ENCODE data around the gene CCDC154. TPM values are rescaled to one million over a fixed set of nuclear protein-coding genes. Genes with fewer than 3 reads are reported as not detected.

The CCDC154 gene
- total and polyA plus RNA-seq, 9 of the 15 experiments (the other 6 are each of a cell fraction or from before 2014, with no cell fraction given), result 0.15 to 1.4 (median 0.20) TPM; not detected in 5

DNA sequence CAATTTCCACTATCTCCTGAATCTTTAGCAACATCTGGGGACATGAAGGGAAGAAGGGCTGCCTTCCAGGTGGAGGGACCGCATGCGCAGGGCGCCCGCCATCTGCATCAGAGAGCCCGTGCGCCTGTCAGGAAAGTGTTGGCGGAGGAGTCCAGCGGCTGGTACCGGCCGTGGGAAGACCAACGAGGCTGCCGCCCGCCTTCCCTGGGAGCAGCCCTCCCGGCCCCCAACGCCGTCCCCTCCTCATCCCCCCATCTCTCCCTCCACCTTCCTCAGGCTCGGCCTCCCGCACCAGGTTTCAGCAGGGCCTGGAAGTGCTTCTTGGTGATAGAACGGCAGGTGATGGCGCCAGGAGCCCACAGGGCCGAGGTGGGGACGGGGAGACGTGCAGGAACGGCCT, 21.7 kb upstream of the CCDC154 start:
- peaks cover 8% of the 10 kb centered on the region for H4K20me1 ChIP-seq (replicated peaks; ENCODE audit: control insufficient read depth, insufficient read depth, low read length)
- H3K79me2 ChIP-seq (ENCODE audit: control insufficient read depth, insufficient read depth, low read length), result peaks cover 43% of the 10 kb centered on the region
- TF ChIP-seq SETDB1 (IDR thresholded peaks at IDR 0.05; ENCODE audit: low read length) (no peak), SMAD3 (CRISPR knock-in tag; conservative IDR thresholded peaks at IDR 0.05) (no peak), ATF3 (IDR thresholded peaks at IDR 0.05) (no peak), ATF3 (CRISPR knock-in tag; conservative IDR thresholded peaks at IDR 0.05) (no peak), CSDE1 (IDR thresholded peaks at IDR 0.05) (no peak), BRD9 (IDR thresholded peaks at IDR 0.05; ENCODE audit: low read depth, partially characterized antibody) (no peak), CEBPG (CRISPR knock-in tag; IDR thresholded peaks at IDR 0.05) (no peak), CEBPG (tag; conservative IDR thresholded peaks at IDR 0.05 in 1 of 2, IDR thresholded peaks at IDR 0.05 in 1 of 2) (no peak), ZFP36 (IDR thresholded peaks at IDR 0.05; ENCODE audit: low read depth, low read length, partially characterized antibody) (no peak), HMG20A (CRISPR knock-in tag; conservative IDR thresholded peaks at IDR 0.05) (no peak), ZNF165 (CRISPR knock-in tag; IDR thresholded peaks at IDR 0.05; ENCODE audit: borderline replicate concordance) (no peak), EHMT2 (IDR thresholded peaks at IDR 0.05) (no peak), KLF10 (CRISPR knock-in tag; IDR thresholded peaks at IDR 0.05) (no peak), ZKSCAN3 (CRISPR knock-in tag; IDR thresholded peaks at IDR 0.05) (no peak), SP2 (IDR thresholded peaks at IDR 0.05; ENCODE audit: extremely low read depth, low read depth, low read length, poor library complexity, severe bottlenecking) (no peak), ZNF24 (IDR thresholded peaks at IDR 0.05) (no peak), TBP (optimal IDR thresholded peaks at IDR 0.05; ENCODE audit: low read depth, low read length) (no peak), HNRNPUL1 (IDR thresholded peaks at IDR 0.05; ENCODE audit: low read length) (no peak), RAD51 (IDR thresholded peaks at IDR 0.05; ENCODE audit: borderline replicate concordance, low read depth) (no peak), TOE1 (IDR thresholded peaks at IDR 0.05; ENCODE audit: borderline replicate concordance) (no peak), TOE1 (CRISPR knock-in tag; IDR thresholded peaks at IDR 0.05; ENCODE audit: borderline replicate concordance, low read depth) (no peak), TEAD4 (IDR thresholded peaks at IDR 0.05; ENCODE audit: low read length) (no peak), TEAD4 (CRISPR knock-in tag; IDR thresholded peaks at IDR 0.05; ENCODE audit: borderline replicate concordance) (no peak)
- TF ChIP-seq, protein P1, sequence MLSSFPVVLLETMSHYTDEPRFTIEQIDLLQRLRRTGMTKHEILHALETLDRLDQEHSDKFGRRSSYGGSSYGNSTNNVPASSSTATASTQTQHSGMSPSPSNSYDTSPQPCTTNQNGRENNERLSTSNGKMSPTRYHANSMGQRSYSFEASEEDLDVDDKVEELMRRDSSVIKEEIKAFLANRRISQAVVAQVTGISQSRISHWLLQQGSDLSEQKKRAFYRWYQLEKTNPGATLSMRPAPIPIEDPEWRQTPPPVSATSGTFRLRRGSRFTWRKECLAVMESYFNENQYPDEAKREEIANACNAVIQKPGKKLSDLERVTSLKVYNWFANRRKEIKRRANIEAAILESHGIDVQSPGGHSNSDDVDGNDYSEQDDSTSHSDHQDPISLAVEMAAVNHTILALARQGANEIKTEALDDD (IDR thresholded peaks at IDR 0.05), result no peak
- ATAC-seq (no peak), DNase-seq (ENCODE audit: extremely low read depth in 1 of 4, low spot score in 3 of 4) (no peak), FAIRE-seq (no peak)
- no peak overlapping the region for H2AFZ ChIP-seq (ENCODE audit: low read depth, low read length)
- intact Hi-C loops (cut with micrococcal nuclease), result no loop called here
- H3K36me3 ChIP-seq (ENCODE audit: control insufficient read depth, insufficient read depth, low read length), result peaks cover 22% of the 10 kb centered on the region; the same call in 2 of the 3 replicates
- H3K4me1 ChIP-seq (replicated peaks in 1 of 2; ENCODE audit: control insufficient read depth in 2 of 2, insufficient read depth in 2 of 2, low read length in 2 of 2), result peaks cover 10 to 47% of the 10 kb centered on the region in 2 experiments; a peak in 4 of 5 replicates
- H3K9me3 ChIP-seq (replicated peaks; ENCODE audit: control insufficient read depth, insufficient read depth, low read depth, low read length), result no peaks in the 10 kb centered on the region
- POLR2A ChIA-PET, result interaction anchor here (1.0 kb wide), 1 partner anchor 22 kb away, joined by 4 read pairs; no protein-coding TSS in a partner anchor
- no peaks in the 10 kb centered on the region for H3K27me3 ChIP-seq (ENCODE audit: control insufficient read depth in 2 of 2, insufficient read depth in 2 of 2, low read length in 2 of 2)
- WGBS (ENCODE audit: insufficient coverage, low coverage, missing lambda C conversion rate), result 93% methylated on average over 12 of the region's 24 CpGs
- peaks cover 3% of the 10 kb centered on the region for H3K9me1 ChIP-seq (ENCODE audit: control insufficient read depth, insufficient read depth, low read length)
- no peak overlapping the region for H3K27ac ChIP-seq (ENCODE audit: extremely low read depth, low read depth, low read length)
- in situ Hi-C loops (cut with MboI), result no loop called here
- no TSS peak for BruUV-seq (replicated peaks)
- CTCF ChIA-PET (ENCODE audit: low intra/inter-chr PET ratio), result no interaction called here
- no peak overlapping the region for H3K4me2 ChIP-seq (ENCODE audit: insufficient read depth, low read length)
- no peak overlapping the region for H3K4me3 ChIP-seq
- H3K9ac ChIP-seq (ENCODE audit: insufficient read depth in 1 of 2, low read depth in 2 of 2, low read length in 2 of 2), result peak overlapping the region in 1 of 2 experiments; percentile 35; a peak in 1 of 4 replicates
